T-helper 17 cell (primary cell): ENCODE measurements around the gene PCYOX1L. TPM values are rescaled to one million over a fixed set of nuclear protein-coding genes. Genes with fewer than 3 reads are reported as not detected.
"Not testable (repeated sequence)": the region's sequence is repeated elsewhere in the genome, so short reads cannot be mapped to it uniquely, and the experiment has no call there.

Experiments
- ATAC-seq: fragments of 150-1000 bp; cut with Tn5 transposase; 2 replicates; pipeline ENCODE4 v1.10.0; 2021; ENCODE audit warnings: mild to moderate bottlenecking, moderate library complexity
- DNase-seq, 3 donors: peaks; one replicate each; pipeline versions ENCODE4 v3.0.0 to v3.0.0-alpha.2; 2020 to 2021
- H3K9me3 ChIP-seq: one replicate; pipeline ENCODE4 v1.7.0; 2013; ENCODE audit warnings: low read length, mild to moderate bottlenecking; ENCODE audit not compliant: control insufficient read depth, poor library complexity, severe bottlenecking
- H3K27ac Mint-ChIP-seq: one replicate; pipeline ENCODE4 v1.8.0; 2022; ENCODE audit warnings: mild to moderate bottlenecking, moderate library complexity, mixed read lengths
- H3K27me3 Mint-ChIP-seq: one replicate; pipeline ENCODE4 v1.8.0; 2022; ENCODE audit warnings: mixed read lengths
- H3K36me3 Mint-ChIP-seq: one replicate; pipeline ENCODE4 v1.8.0; 2022; ENCODE audit warnings: low read depth, mixed read lengths
- H3K4me1 Mint-ChIP-seq: one replicate; pipeline ENCODE4 v1.8.0; 2022; ENCODE audit warnings: mild to moderate bottlenecking, mixed read lengths
- H3K4me3 Mint-ChIP-seq: one replicate; pipeline ENCODE4 v1.8.0; 2022; ENCODE audit warnings: mild to moderate bottlenecking, moderate library complexity, mixed read lengths
- total RNA-seq, 4 donors: library from RNA in 2 of 4; stranded (reverse) in 2 of 4; gene quantifications; one replicate each; pipeline ENCODE4 v1.2.3 and lab custom pipeline; 2022 to 2026

PCYOX1L gene
- total RNA-seq, 2 donors from 2014 or later = 33.1 to 35.0 TPM

GRCh38 chr5:149388498-149389190 lies 30.8 kb downstream of the PCYOX1L start:
- no peak overlapping the region for H3K27ac Mint-ChIP-seq
- peaks cover 2% of the 10 kb centered on the region for H3K4me1 Mint-ChIP-seq
- H3K4me3 Mint-ChIP-seq = no peak overlapping the region
- no peaks in the 10 kb centered on the region for H3K27me3 Mint-ChIP-seq
- no peaks in the 10 kb centered on the region for H3K9me3 ChIP-seq
- ATAC-seq = no peak
- no peaks in the 10 kb centered on the region for H3K36me3 Mint-ChIP-seq
- no peak for DNase-seq

- ATAC-seq (no peak), DNase-seq (no peak)
- H3K27ac Mint-ChIP-seq = no peak overlapping the region
- no peak overlapping the region for H3K4me3 Mint-ChIP-seq
- no peaks in the 10 kb centered on the region for H3K9me3 ChIP-seq
- H3K27me3 Mint-ChIP-seq = no peaks in the 10 kb centered on the region
- H3K36me3 Mint-ChIP-seq = no peaks in the 10 kb centered on the region
- H3K4me1 Mint-ChIP-seq = peaks cover 2% of the 10 kb centered on the region
Observed at GRCh38 chr5:149389552-149390495, 32.0 kb downstream of the PCYOX1L start.

DNA sequence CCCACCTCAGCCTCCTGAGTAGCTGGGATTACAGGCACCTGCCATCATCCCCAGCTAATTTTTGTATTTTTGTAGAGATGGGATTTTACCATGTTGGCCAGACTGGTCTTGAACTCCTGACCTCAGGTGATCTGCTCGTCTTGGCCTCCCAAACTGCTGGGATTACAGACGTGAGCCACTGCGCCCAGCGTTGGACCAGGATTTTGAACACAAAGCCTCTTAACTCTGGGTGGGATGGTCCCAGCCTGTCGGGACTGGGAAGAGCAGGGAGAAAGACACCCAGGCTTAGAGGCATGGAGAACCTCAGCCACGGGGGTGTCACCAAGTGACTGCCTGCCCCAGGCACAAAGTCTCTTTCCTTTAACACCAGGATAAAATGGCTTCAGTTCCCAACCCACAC lies 33.2 kb downstream of the PCYOX1L start:
- not testable (repeated sequence) for H3K4me3 Mint-ChIP-seq, DNase-seq, H3K27me3 Mint-ChIP-seq, ATAC-seq, H3K36me3 Mint-ChIP-seq, H3K4me1 Mint-ChIP-seq, H3K27ac Mint-ChIP-seq, H3K9me3 ChIP-seq

DNA sequence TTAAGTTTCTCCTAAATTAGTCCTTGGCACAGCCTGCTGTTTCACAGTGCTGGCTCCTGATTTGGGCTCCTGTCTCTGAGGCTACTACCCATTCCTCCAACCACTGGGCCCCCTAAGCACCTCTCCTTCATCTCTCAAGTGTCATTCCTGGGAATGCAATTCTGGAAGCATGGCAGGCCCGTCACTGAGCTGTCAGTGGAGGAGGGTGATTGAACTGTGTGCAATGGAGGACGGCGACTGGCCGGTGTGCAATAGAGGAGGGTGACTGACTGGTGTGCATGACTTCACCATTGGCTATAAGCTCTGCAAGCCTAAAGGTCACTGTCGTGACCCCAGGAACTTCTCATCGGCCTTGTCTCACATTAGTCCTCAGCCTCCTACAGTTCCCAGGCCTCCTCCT lies 33.7 kb downstream of the PCYOX1L start:
- Mint-ChIP-seq H3K27ac (no peak overlapping the region), H3K36me3 (no peaks in the 10 kb centered on the region), H3K4me1 (peaks cover 2% of the 10 kb centered on the region), H3K4me3 (no peak overlapping the region), H3K27me3 (peaks cover 8% of the 10 kb centered on the region)
- no peaks in the 10 kb centered on the region for H3K9me3 ChIP-seq
- DNase-seq = no peak
- ATAC-seq = no peak

GRCh38 chr5:149392718-149393117 lies 34.9 kb downstream of the PCYOX1L start:
- Mint-ChIP-seq H3K27ac (no peak overlapping the region), H3K36me3 (no peaks in the 10 kb centered on the region), H3K4me1 (peaks cover 2% of the 10 kb centered on the region), H3K27me3 (peaks cover 20% of the 10 kb centered on the region), H3K4me3 (no peak overlapping the region)
- DNase-seq (no peak), ATAC-seq (no peak)
- no peaks in the 10 kb centered on the region for H3K9me3 ChIP-seq

DNA sequence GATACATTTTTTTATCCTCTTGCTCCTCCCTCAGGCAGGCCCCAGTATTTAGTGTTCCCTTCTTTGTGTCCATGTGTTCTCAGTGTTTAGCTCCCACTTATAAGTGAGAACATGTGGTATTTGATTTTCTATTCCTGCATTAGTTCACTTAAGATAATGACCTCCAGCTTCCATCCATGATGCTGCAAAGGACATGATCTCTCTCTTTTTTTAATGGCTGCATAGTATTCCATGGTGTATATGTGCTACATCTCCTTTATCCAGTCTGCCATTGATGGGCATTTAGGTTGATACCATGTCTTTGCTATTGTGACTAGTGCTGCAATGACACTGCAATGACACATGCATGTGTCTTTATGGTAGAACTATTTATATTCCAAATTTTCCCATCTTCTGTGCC lies 37.1 kb downstream of the PCYOX1L start:
- ATAC-seq, H3K4me3 Mint-ChIP-seq, H3K9me3 ChIP-seq, H3K4me1 Mint-ChIP-seq, H3K36me3 Mint-ChIP-seq, H3K27ac Mint-ChIP-seq, DNase-seq: not testable (repeated sequence)
- peaks cover 30% of the 10 kb centered on the region for H3K27me3 Mint-ChIP-seq

DNA sequence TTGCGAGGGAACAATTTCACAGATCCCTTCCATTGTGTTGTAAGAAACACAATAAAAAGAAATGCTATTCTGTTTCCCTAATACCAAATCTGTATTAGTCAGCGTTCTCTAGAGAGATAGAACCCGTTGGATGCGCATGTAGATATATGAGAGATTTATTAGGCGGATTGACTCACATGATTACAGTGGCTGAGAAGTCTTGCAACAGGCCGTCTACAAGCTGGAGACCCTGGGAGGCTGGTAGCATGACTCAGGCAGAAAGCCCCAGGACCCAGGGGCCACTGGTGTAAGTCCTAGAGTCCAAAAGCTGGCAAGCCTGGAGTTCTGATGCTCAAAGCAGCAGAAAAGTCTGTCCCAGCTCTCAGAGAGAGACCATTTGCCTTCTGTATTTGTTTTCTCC lies 39.7 kb downstream of the PCYOX1L start:
- no peak for ATAC-seq
- Mint-ChIP-seq H3K4me1 (peaks cover 2% of the 10 kb centered on the region), H3K4me3 (no peak overlapping the region), H3K36me3 (peaks cover 2% of the 10 kb centered on the region), H3K27me3 (peaks cover 49% of the 10 kb centered on the region), H3K27ac (no peak overlapping the region)
- no peak for DNase-seq
- H3K9me3 ChIP-seq = no peaks in the 10 kb centered on the region

DNA sequence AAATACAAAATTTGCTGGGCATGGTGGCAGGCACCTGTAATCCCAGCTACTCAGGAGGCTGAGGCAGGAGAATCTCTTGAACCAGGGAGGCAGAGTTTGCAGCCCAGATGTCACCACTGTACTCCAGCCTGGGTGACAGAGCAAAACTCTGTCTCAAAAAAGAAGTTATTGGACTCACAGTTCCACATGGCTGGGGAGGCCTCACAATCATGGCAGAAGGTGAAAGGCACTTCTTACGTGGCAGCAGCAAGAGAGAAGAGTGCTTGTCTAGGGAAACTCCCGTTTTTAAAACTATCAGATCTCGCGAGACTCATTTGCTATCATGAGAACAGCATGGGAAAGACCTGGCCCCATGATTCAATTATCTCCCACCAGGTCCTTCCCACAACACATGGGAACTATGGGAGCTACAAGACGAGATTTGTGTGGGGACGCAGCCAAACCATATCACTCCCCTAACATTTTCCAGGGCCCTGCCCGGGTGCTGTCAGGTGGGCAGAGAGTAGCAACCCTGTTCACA lies 41.0 kb downstream of the PCYOX1L start:
- not testable (repeated sequence) for DNase-seq, ATAC-seq, H3K36me3 Mint-ChIP-seq, H3K27ac Mint-ChIP-seq, H3K4me3 Mint-ChIP-seq, H3K9me3 ChIP-seq, H3K4me1 Mint-ChIP-seq
- H3K27me3 Mint-ChIP-seq = peaks cover 49% of the 10 kb centered on the region

DNA sequence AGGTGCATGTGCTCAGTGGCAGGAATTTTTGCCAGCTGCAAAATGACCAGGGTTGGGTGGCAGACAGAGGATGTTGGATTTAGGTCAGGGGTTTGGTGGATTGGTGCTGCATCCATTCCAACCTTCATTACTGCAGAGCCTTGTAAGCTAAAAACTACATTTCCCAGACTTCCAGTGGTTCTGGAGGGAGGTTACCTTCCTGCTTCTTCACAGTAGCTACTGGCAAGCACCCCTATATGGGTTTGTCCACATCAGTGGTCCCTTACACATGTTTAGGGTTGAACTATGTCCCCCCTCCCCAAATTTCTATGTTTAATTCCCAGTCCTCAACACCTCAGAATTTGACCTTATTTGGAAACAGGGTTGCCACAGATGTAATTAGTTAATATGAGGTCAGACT lies 41.9 kb downstream of the PCYOX1L start:
- DNase-seq (no peak), ATAC-seq (no peak)
- H3K27ac Mint-ChIP-seq = no peak overlapping the region
- no peaks in the 10 kb centered on the region for H3K4me1 Mint-ChIP-seq
- no peak overlapping the region for H3K4me3 Mint-ChIP-seq
- peaks cover 49% of the 10 kb centered on the region for H3K27me3 Mint-ChIP-seq
- H3K36me3 Mint-ChIP-seq = peaks cover 2% of the 10 kb centered on the region
- H3K9me3 ChIP-seq = no peaks in the 10 kb centered on the region

- Mint-ChIP-seq H3K4me3 (no peak overlapping the region), H3K4me1 (no peaks in the 10 kb centered on the region), H3K27ac (no peak overlapping the region), H3K36me3 (peaks cover 2% of the 10 kb centered on the region), H3K27me3 (peaks cover 46% of the 10 kb centered on the region)
- ATAC-seq (no peak), DNase-seq (no peak)
- H3K9me3 ChIP-seq = no peaks in the 10 kb centered on the region
Observed at GRCh38 chr5:149400304-149400703, 42.5 kb downstream of the PCYOX1L start.

DNA sequence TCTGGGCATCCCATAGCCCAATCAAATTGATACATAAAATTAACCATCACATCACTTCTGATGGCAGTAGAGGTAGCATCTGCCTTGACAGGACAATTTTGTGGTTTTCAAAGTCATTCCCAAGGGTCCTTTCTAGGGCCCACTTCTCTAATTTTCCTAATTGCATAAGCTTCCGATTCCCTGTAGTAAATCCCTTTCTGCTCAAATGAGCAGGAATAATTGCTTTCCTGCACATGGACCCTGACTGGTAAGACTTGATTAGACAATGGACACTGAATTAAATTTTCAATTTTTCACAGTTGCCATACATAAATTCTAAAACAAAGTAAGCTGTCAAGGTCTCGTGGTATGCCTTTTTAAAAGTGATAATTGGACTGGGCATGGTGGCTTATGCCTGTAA lies 43.2 kb downstream of the PCYOX1L start:
- H3K27ac Mint-ChIP-seq = no peak overlapping the region
- H3K4me3 Mint-ChIP-seq = no peak overlapping the region

DNA sequence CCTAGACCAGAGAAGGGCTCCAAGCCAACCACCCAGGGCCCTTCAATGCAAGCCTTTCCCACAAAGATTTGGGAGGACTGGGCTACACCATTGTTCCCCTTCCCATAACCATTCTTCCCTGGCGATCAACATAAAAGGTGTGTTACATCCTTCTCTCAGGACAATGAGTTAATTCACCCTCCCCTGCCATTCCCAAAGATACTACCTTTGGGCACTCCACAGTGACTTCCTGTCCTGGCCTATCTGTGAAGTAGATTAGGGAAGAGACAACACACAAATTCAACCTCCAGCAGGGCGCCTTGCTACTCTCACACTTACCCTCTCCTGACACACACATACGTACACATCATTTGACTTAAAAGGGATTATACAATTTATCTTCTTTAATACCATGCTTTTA lies 44.4 kb downstream of the PCYOX1L start:
- Mint-ChIP-seq H3K27me3 (peaks cover 36% of the 10 kb centered on the region), H3K27ac (no peak overlapping the region), H3K4me3 (no peak overlapping the region), H3K36me3 (peaks cover 2% of the 10 kb centered on the region), H3K4me1 (no peaks in the 10 kb centered on the region)
- DNase-seq (no peak), ATAC-seq (no peak)
- H3K9me3 ChIP-seq = no peaks in the 10 kb centered on the region

More for the DNA sequence above, 43.2 kb downstream of the PCYOX1L start:
- DNase-seq (no peak), ATAC-seq (no peak)
- H3K4me1 Mint-ChIP-seq = no peaks in the 10 kb centered on the region
- H3K27me3 Mint-ChIP-seq = peaks cover 45% of the 10 kb centered on the region
- peaks cover 2% of the 10 kb centered on the region for H3K36me3 Mint-ChIP-seq
- H3K9me3 ChIP-seq = no peaks in the 10 kb centered on the region

DNA sequence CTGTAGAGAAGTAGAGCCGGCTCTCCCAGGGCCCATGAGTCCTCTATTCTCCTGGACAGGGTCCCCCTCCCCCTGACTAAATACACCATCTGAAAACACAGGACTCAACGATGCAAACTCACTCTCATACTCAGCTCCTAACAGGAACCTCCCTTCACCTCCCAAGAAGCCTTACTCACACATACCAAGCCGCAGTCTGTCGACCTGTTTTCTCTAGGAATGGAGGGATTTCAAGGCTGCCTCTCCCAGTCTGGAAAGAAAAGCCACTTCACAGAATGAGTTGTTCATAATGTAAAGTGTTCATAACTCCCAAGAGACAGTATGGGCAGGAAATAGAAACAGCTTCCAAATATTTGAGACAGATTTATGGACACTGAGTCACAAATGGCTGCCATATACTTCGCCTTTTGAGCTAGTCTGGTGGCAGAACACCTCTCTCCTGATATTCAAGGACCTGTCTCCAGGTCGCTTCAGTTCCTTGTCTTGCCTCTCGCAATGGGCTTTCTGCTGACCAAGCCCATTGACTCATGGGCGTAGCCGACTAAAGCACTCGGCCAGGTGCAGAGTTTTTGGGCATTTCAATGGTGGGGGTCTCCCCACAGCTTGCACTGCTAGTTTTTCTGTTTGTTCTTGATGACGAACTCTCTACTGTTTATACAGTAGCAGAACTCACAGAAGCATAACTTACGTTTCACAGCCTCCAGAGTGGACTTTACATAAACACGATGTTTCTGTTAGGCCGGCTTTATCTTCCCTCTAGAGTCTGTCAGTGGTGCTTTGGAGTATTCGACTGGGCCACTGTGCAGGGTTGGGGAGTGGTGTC lies 46.3 kb downstream of the PCYOX1L start:
- no peak for ATAC-seq
- Mint-ChIP-seq H3K27me3 (peaks cover 33% of the 10 kb centered on the region), H3K4me3 (no peak overlapping the region), H3K36me3 (no peaks in the 10 kb centered on the region), H3K4me1 (no peaks in the 10 kb centered on the region), H3K27ac (no peak overlapping the region)
- H3K9me3 ChIP-seq = no peaks in the 10 kb centered on the region
- no peak for DNase-seq
